Measurements from ENCODE around the gene PPP6R3.
"Not testable (repeated sequence)": the region's sequence is repeated elsewhere in the genome, so short reads cannot be mapped to it uniquely, and the experiment has no call there.

Gene PPP6R3

GRCh38 chr11:68460741-68461574, at the start of gene PPP6R3:
Gene PPP6R3, plus strand, starts transcription at chr11:68460752. Its CDS starts 76,913 bp downstream, at chr11:68537665.
- DNase-seq, result no peak

- no peak for DNase-seq
Measured at GRCh38 chr11:68411501-68411991, 49.0 kb upstream of the PPP6R3 start.

GRCh38 chr11:68412593-68413475, 47.7 kb upstream of the PPP6R3 start:
- DNase-seq, result no peak

- no peak for DNase-seq
Measured at GRCh38 chr11:68413591-68413999, 47.0 kb upstream of the PPP6R3 start.

GRCh38 chr11:68414496-68415221, 45.9 kb upstream of the PPP6R3 start:
- DNase-seq, result no peak

- no peak for DNase-seq
Measured at GRCh38 chr11:68416070-68416578, 44.4 kb upstream of the PPP6R3 start.

GRCh38 chr11:68418648-68419047, 41.9 kb upstream of the PPP6R3 start:
- DNase-seq, result no peak

GRCh38 chr11:68420171-68420570, 40.4 kb upstream of the PPP6R3 start:
- DNase-seq, result no peak

- no peak for DNase-seq
Measured at GRCh38 chr11:68423481-68423880, 37.1 kb upstream of the PPP6R3 start.

- DNase-seq, result no peak
Measured at GRCh38 chr11:68424101-68424632, 36.4 kb upstream of the PPP6R3 start.

GRCh38 chr11:68424981-68425865, 35.3 kb upstream of the PPP6R3 start:
- no peak for DNase-seq

GRCh38 chr11:68425866-68426380, 34.6 kb upstream of the PPP6R3 start:
- DNase-seq, result no peak

GRCh38 chr11:68429661-68430060, 30.9 kb upstream of the PPP6R3 start:
- DNase-seq, result no peak

GRCh38 chr11:68430384-68430783, 30.2 kb upstream of the PPP6R3 start:
- DNase-seq, result no peak

GRCh38 chr11:68430801-68431200, 29.8 kb upstream of the PPP6R3 start:
- DNase-seq, result no peak

GRCh38 chr11:68431984-68432645, 28.4 kb upstream of the PPP6R3 start:
- no peak for DNase-seq

- no peak for DNase-seq
Measured at GRCh38 chr11:68432874-68433273, 27.7 kb upstream of the PPP6R3 start.

- no peak for DNase-seq
Measured at GRCh38 chr11:68433541-68433940, 27.0 kb upstream of the PPP6R3 start.

GRCh38 chr11:68434159-68434558, 26.4 kb upstream of the PPP6R3 start:
- not testable (repeated sequence) for DNase-seq

- DNase-seq, result no peak
Measured at GRCh38 chr11:68436162-68436888, 24.2 kb upstream of the PPP6R3 start.
